ENCODE results near the gene KLHL24. TPM values are rescaled to one million over a fixed set of nuclear protein-coding genes. Genes with fewer than 3 reads are reported as not detected.

The KLHL24 gene
- polyA plus RNA-seq, 1 donor from 2014 or later, result 92.1 TPM

GRCh38 chr3:183692436-183692835 lies 57.0 kb downstream of the KLHL24 start:
- H3K27me3 ChIP-seq (ENCODE audit: insufficient read depth, low read depth, low read length), result no peaks in the 10 kb centered on the region
- no peak overlapping the region for H3K9ac ChIP-seq (ENCODE audit: low read length)
- no peaks in the 10 kb centered on the region for H3K79me2 ChIP-seq (replicated peaks; ENCODE audit: insufficient read depth, low read length)

GRCh38 chr3:183695569-183696364 lies 60.3 kb downstream of the KLHL24 start:
- Histone ChIP-seq H3K27ac (ENCODE audit: low read length) (no peak overlapping the region), H3K9me2 (ENCODE audit: insufficient read depth, low read length) (no peaks in the 10 kb centered on the region), H3K9me3 (ENCODE audit: low read length) (no peaks in the 10 kb centered on the region), H3K79me2 (replicated peaks; ENCODE audit: insufficient read depth, low read length) (peaks cover 29% of the 10 kb centered on the region), H3K27me3 (ENCODE audit: insufficient read depth, low read depth, low read length) (no peaks in the 10 kb centered on the region), H4K20me1 (ENCODE audit: insufficient read depth) (peaks cover 3% of the 10 kb centered on the region), H3K9ac (ENCODE audit: low read length) (no peak overlapping the region), H3K4me3 (ENCODE audit: low read length) (no peak overlapping the region), H3K36me3 (ENCODE audit: insufficient read depth, low read length) (no peaks in the 10 kb centered on the region), H3F3A (ENCODE audit: insufficient read depth, low read length, poor library complexity, severe bottlenecking) (no peaks in the 10 kb centered on the region), H2AFZ (ENCODE audit: low read depth, low read length) (no peak overlapping the region), H3K4me2 (ENCODE audit: low read length) (no peak overlapping the region)
- TF ChIP-seq TAF1 (IDR thresholded peaks at IDR 0.05; ENCODE audit: low read depth), result no peak
- TF ChIP-seq MXI1 (conservative IDR thresholded peaks at IDR 0.05; ENCODE audit: poor library complexity, severe bottlenecking), result no peak
- no peak for TF ChIP-seq EP300 (conservative IDR thresholded peaks at IDR 0.05; ENCODE audit: poor library complexity, severe bottlenecking)
- no peak for TF ChIP-seq POLR2AphosphoS5 (IDR thresholded peaks at IDR 0.05)
- no peak for TF ChIP-seq EZH2 (IDR thresholded peaks at IDR 0.05; ENCODE audit: borderline replicate concordance, insufficient read depth, low read length, poor library complexity, severe bottlenecking)
- no peak for TF ChIP-seq CTCF (IDR thresholded peaks at IDR 0.05; ENCODE audit: poor library complexity, severe bottlenecking)
- no peak for TF ChIP-seq SMC3 (conservative IDR thresholded peaks at IDR 0.05; ENCODE audit: poor library complexity)
- TF ChIP-seq RAD21 (conservative IDR thresholded peaks at IDR 0.05), result no peak
- TF ChIP-seq REST (IDR thresholded peaks at IDR 0.05; ENCODE audit: borderline replicate concordance), result no peak

More at GRCh38 chr3:183692436-183692835, 57.0 kb downstream of the KLHL24 start:
- no peaks in the 10 kb centered on the region for H3K36me3 ChIP-seq (ENCODE audit: insufficient read depth, low read length)
- no peak for TF ChIP-seq EP300 (conservative IDR thresholded peaks at IDR 0.05; ENCODE audit: poor library complexity, severe bottlenecking)
- H3K4me3 ChIP-seq (ENCODE audit: low read length), result no peak overlapping the region
- no peak overlapping the region for H2AFZ ChIP-seq (ENCODE audit: low read depth, low read length)
- H3K4me2 ChIP-seq (ENCODE audit: low read length), result no peak overlapping the region
- H3K9me3 ChIP-seq (ENCODE audit: low read length), result no peaks in the 10 kb centered on the region
- H4K20me1 ChIP-seq (ENCODE audit: insufficient read depth), result no peaks in the 10 kb centered on the region
- no peak overlapping the region for H3K27ac ChIP-seq (ENCODE audit: low read length)
- H3F3A ChIP-seq (ENCODE audit: insufficient read depth, low read length, poor library complexity, severe bottlenecking), result no peaks in the 10 kb centered on the region
- H3K9me2 ChIP-seq (ENCODE audit: insufficient read depth, low read length), result no peaks in the 10 kb centered on the region
